A549 (cell line): ENCODE data around the gene PDIA5. TPM values are rescaled to one million over a fixed set of nuclear protein-coding genes. Genes with fewer than 3 reads are reported as not detected.

ENCODE experiments used
- ATAC-seq, 2 experiments: fragments of 200-7000 bp in 1 of 2; fragments of >200 bp in 1 of 2; cut with Nextera tagmentation in 1 of 2; cut with Tn5 transposase in 1 of 2; 3 replicates each; pipeline versions ENCODE4 v1.8.0 to v1.9.1; 2018 to 2020; ENCODE audit warnings: mild to moderate bottlenecking in 1 of 2, moderate library complexity in 1 of 2
- CTCF ChIA-PET: fragments of 300-600 bp; sonication (Branson Sonifier 250); formaldehyde crosslinking; extraction: SDS; loops from one replicate; lab custom pipeline; 2021; ENCODE audit warnings: antibody characterized with exemption, inconsistent platforms; lab: Yijun Ruan, JAX
- POLR2A ChIA-PET: fragments of 350-600 bp; formaldehyde crosslinking; extraction: SDS; loops from one replicate; lab custom pipeline; 2021; ENCODE audit warnings: antibody characterized with exemption, inconsistent platforms; lab: Yijun Ruan, JAX
- DNase-seq, 2 experiments: peaks; one replicate each; pipeline versions ENCODE4 v3.0.0 to v3.0.0-alpha.2; 2011 to 2016; ENCODE audit warnings: low read depth in 1 of 2, low spot score in 1 of 2
- FAIRE-seq: peaks from 2 replicates; lab custom pipeline; 2011; peaks lifted over from hg19 to GRCh38; lab: Jason Lieb, UNC
- H3K27ac ChIP-seq, 2 experiments: fragments of >200 bp; sonication (Bioruptor Twin); formaldehyde crosslinking; 3 replicates each; pipeline ENCODE4 v1.5.1; 2016 to 2017
- H3K4me1 ChIP-seq: fragments of >200 bp; sonication (Bioruptor Twin); formaldehyde crosslinking; 3 replicates; pipeline ENCODE4 v1.6.1; 2016
- H3K4me2 ChIP-seq: fragments of >200 bp; sonication (Bioruptor Twin); formaldehyde crosslinking; 3 replicates; pipeline ENCODE4 v1.6.1; 2016
- H3K4me3 ChIP-seq: fragments of >200 bp; sonication (Bioruptor Twin); formaldehyde crosslinking; 3 replicates; pipeline ENCODE4 v1.5.1; 2016
- H3K9me3 ChIP-seq: fragments of >200 bp; sonication (Bioruptor Twin); formaldehyde crosslinking; 3 replicates; pipeline ENCODE4 v1.6.1; 2016
- BHLHE40 ChIP-seq: IDR thresholded peaks from 2 replicates; pipeline ENCODE4 v1.6.1; 2012; ENCODE audit warnings: low read depth, low read length, inconsistent platforms
- CBX8 ChIP-seq: fragments of 200-600 bp; sonication (generic); IDR thresholded peaks from 2 replicates; pipeline ENCODE4 v1.6.1; 2016
- CEBPB ChIP-seq, 2 experiments: fragments of >200 bp in 1 of 2; sonication (Bioruptor Twin) in 1 of 2; formaldehyde crosslinking in 1 of 2; IDR thresholded peaks; 2 replicates each; pipeline ENCODE4 v1.6.1; 2012 to 2016
- CHD4 ChIP-seq: fragments of 200-600 bp; sonication (generic); IDR thresholded peaks from 2 replicates; pipeline ENCODE4 v1.6.1; 2016; ENCODE audit warnings: antibody characterized with exemption, mild to moderate bottlenecking, borderline replicate concordance
- CTCF ChIP-seq: fragments of >200 bp; sonication (Bioruptor Twin); formaldehyde crosslinking; IDR thresholded peaks from 3 replicates; pipeline ENCODE4 v1.5.1; 2016
- ESRRA ChIP-seq: fragments of 150-350 bp; IDR thresholded peaks from 2 replicates; pipeline ENCODE4 v1.6.1; 2014; ENCODE audit warnings: mild to moderate bottlenecking, low read length, borderline replicate concordance
- FOSB ChIP-seq: fragments of 250-450 bp; sonication (Bioruptor Pico); IDR thresholded peaks from 2 replicates; pipeline ENCODE4 v1.5.0; 2020; ENCODE audit warnings: mild to moderate bottlenecking, moderate library complexity
- FOSL2 ChIP-seq, 2 experiments: fragments of 450-650 bp in 1 of 2; fragments of >200 bp in 1 of 2; sonication (Bioruptor Twin) in 1 of 2; formaldehyde crosslinking; IDR thresholded peaks; 2 replicates each; pipeline versions ENCODE4 v1.5.0 to v1.6.1; 2016 to 2020; ENCODE audit warnings: mild to moderate bottlenecking in 1 of 2, moderate library complexity in 1 of 2
- GATA3 ChIP-seq: IDR thresholded peaks from 2 replicates; pipeline ENCODE4 v1.6.1; 2012; ENCODE audit warnings: borderline replicate concordance
- HEYL ChIP-seq: fragments of 250-450 bp; sonication (Bioruptor Pico); IDR thresholded peaks from 2 replicates; pipeline ENCODE4 v1.8.0; 2021; ENCODE audit warnings: mild to moderate bottlenecking, moderate library complexity
- HMGXB4 ChIP-seq: fragments of 250-450 bp; sonication (Bioruptor Pico); IDR thresholded peaks from 2 replicates; pipeline ENCODE4 v1.5.0; 2021; ENCODE audit warnings: mild to moderate bottlenecking, moderate library complexity, borderline replicate concordance
- HOXB13 ChIP-seq: fragments of 250-450 bp; sonication (Bioruptor Pico); IDR thresholded peaks from 2 replicates; pipeline ENCODE4 v1.5.0; 2020; ENCODE audit warnings: low read depth, mild to moderate bottlenecking, moderate library complexity
- HOXB5 ChIP-seq: fragments of 250-450 bp; sonication (Bioruptor Pico); IDR thresholded peaks from 2 replicates; pipeline ENCODE4 v1.5.0; 2020; ENCODE audit warnings: mild to moderate bottlenecking, moderate library complexity
- KDM5A ChIP-seq: fragments of 200-600 bp; sonication (generic); IDR thresholded peaks from 2 replicates; pipeline ENCODE4 v1.6.1; 2016; ENCODE audit warnings: antibody characterized with exemption, mild to moderate bottlenecking
- MAFK ChIP-seq: fragments of 450-650 bp; IDR thresholded peaks from 2 replicates; pipeline ENCODE4 v1.6.1; 2014; ENCODE audit not compliant: partially characterized antibody
- RARB ChIP-seq: fragments of 250-450 bp; sonication (Bioruptor Pico); IDR thresholded peaks from 2 replicates; pipeline ENCODE4 v1.8.0; 2021; ENCODE audit warnings: mild to moderate bottlenecking, moderate library complexity
- WGBS: methylation state at CpG from one replicate; pipeline ENCODE4 v1.1.6; 2017; ENCODE audit errors: missing lambda C conversion rate; 5-methylcytosine and 5-hydroxymethylcytosine counted together
- polyA plus RNA-seq, 4 experiments: library from polyadenylated mRNA; depleted of rRNA in 3 of 4; stranded (reverse); fragments of >200 nt; fragmentation: RNase III in 1 of 4; extraction: RNeasy Plus Mini Kit Qiagen cat#74134 plus additional on column Dnase treatment in 1 of 4; gene quantifications; 2 replicates in 3 of 4; 3 replicates in 1 of 4; pipeline ENCODE4 v1.2.3, GENCODE V29; 2011 to 2017
- TF ChIP-seq, protein P1 (sequence below): IDR thresholded peaks from 2 replicates; pipeline ENCODE4 v1.6.1; 2012
- TF ChIP-seq, protein P2 (sequence below): fragments of >200 bp; sonication (Bioruptor Twin); formaldehyde crosslinking; IDR thresholded peaks from 3 replicates; pipeline ENCODE4 v1.6.1; 2016

The PDIA5 gene
- polyA plus RNA-seq, 2 of the 4 experiments (the other 2 are of a cell fraction) = 17.5 to 28.1 TPM

DNA sequence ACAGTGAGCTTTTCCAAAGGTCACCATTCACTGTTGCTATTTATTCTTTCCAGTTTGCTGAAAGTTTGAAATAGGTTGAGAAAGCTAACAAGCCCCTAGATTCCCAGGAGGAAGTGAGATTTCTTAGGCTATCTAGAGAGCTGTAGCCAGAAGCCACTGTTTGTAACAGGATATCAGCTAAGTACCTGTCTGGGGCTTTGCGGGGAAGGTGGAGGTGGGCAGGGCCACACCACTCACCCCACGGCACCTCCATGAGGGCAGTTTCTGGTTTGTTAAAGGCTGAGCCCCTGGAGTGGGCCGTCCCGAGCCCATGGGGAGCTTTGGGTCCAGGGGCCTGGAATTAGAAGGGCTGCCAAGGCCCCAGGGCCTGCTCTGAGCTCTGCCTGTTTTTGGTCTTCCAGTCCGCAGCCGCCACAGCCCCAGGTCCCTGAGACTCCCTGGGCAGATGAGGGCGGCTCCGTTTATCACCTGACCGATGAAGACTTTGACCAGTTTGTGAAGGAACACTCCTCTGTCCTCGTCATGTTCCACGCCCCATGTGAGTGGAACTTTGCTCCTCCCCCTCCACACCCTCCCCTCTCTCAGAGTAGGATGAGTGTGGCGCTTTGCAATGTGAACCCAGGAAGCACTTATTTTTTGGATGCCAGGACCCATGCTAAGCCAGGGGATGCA, 63.4 kb downstream of the PDIA5 start (continued):
- TF ChIP-seq HMGXB4 (no peak), FOSB (CRISPR knock-in tag) (no peak), CHD4 (no peak), HOXB13 (CRISPR knock-in tag) (no peak), CTCF (no peak)

DNA sequence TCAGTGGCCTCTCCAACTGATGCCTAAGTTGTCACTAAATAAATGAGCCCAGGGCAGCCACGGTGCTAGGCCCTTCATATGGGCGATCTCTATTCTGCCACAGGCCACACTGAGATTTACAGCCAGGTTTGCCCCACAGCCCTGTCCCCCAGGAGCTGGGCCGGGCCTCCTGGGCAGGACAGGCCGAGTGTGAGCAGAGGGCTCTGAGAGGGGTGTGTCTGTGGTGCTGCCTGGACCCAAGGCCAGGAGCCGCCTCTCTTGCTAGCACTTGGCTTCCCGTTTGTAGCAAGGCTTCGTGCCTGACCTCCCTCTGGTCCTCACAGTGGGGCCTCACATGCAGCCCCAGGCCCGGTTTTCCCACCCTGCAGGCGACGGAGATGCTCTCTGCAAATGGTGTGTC, 67.8 kb downstream of the PDIA5 start:
- 89% methylated on average over 7 of the region's 10 CpGs for WGBS
- DNase-seq = no peak
- TF ChIP-seq CTCF (no peak), BHLHE40 (no peak), FOSB (CRISPR knock-in tag) (no peak), CEBPB (IDR thresholded peaks at IDR 0.05) (no peak), FOSL2 (IDR thresholded peaks at IDR 0.05) (no peak), FOSL2 (CRISPR knock-in tag; IDR thresholded peaks at IDR 0.05) (no peak), KDM5A (no peak), GATA3 (no peak), HOXB5 (CRISPR knock-in tag) (no peak), MAFK (no peak), HOXB13 (CRISPR knock-in tag) (no peak), CBX8 (no peak), RARB (no peak), ESRRA (no peak), HEYL (CRISPR knock-in tag) (no peak)
- TF ChIP-seq, protein P1, sequence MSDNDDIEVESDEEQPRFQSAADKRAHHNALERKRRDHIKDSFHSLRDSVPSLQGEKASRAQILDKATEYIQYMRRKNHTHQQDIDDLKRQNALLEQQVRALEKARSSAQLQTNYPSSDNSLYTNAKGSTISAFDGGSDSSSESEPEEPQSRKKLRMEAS = no peak
- TF ChIP-seq, protein P2, sequence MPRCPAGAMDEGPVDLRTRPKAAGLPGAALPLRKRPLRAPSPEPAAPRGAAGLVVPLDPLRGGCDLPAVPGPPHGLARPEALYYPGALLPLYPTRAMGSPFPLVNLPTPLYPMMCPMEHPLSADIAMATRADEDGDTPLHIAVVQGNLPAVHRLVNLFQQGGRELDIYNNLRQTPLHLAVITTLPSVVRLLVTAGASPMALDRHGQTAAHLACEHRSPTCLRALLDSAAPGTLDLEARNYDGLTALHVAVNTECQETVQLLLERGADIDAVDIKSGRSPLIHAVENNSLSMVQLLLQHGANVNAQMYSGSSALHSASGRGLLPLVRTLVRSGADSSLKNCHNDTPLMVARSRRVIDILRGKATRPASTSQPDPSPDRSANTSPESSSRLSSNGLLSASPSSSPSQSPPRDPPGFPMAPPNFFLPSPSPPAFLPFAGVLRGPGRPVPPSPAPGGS = no peak
- TF ChIP-seq, all 56 proteins: peak for 0
- POLR2A ChIA-PET = no interaction called here
- FAIRE-seq (no peak), ATAC-seq (no peak)
- H3K4me2 ChIP-seq = no peak overlapping the region
- CTCF ChIA-PET = interaction anchor here (1.5 kb wide), 1 partner anchor 25 kb away, joined by 3 read pairs; no protein-coding TSS in a partner anchor
- H3K4me1 ChIP-seq = no peaks in the 10 kb centered on the region
- H3K27ac ChIP-seq = no peak overlapping the region
- H3K4me3 ChIP-seq = no peak overlapping the region
- H3K9me3 ChIP-seq = no peaks in the 10 kb centered on the region
